HG02973 (cell line): ENCODE data around the gene XRCC6.
A peak's percentile ranks its signal among the peaks of the same experiment; 100 is the strongest.
"Not testable (repeated sequence)": the region's sequence is repeated elsewhere in the genome, so short reads cannot be mapped to it uniquely, and the experiment has no call there.

Experiments
- ATAC-seq: cut with Tn5 transposase; IDR thresholded peaks from one replicate; pipeline ENCODE4 v1.9.1; 2021; ENCODE audit warnings: moderate library complexity; ENCODE audit not compliant: unreplicated experiment

The XRCC6 gene

DNA sequence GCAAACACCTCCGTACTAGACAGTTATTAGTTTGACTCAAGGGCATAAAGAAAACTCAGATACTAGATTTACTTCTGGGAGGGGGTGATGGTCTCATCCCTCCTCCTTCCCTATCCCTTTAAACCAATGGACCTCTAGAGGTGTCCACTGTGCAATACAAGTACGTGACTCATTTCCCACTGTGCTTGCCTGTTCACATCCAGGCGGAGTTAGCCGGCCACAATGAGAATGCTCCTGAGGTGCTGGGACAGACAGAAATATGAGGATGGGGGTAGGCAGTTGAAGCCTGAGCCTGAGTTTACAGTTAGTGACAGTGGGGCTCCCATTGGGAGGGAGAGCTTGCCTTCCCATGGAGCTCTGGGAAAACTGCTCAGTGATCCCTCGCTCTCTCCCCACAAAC lies 23.0 kb upstream of the XRCC6 start:
- no peak for ATAC-seq

DNA sequence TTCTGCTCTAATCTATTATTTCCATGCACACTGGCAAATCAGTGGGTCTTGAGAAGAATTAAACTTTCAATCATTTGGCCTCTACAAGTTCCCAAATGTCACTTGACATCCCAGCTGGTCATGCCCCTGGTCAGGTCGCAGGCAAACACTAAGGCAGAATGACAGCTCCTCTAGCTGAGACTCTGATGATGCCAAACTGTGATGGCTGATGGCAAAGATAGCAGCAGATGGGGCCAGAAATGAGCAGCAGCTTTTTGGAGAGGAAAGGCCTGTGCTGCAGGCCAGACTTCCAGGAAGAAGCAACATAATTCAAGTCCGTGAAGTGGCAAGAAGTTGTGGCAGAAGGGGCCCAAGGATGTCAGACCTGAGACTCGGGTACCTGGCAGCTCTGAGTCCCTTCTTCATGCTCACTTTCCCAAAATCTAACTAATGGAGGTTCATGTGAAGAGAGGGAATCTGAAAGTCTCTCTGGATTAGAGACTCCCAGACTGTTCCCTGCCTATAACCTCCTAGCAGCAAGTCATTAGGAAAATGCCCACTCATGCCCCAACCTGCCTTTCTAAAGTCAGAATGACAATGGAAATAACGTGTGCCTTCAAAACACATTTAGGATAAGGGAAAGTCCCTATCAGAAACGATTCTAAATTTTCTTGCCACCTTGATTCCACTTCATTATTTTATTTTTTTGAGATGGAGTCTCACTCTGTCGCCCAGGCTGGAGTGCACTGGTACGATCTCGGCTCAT lies 22.0 kb upstream of the XRCC6 start:
- no peak for ATAC-seq

DNA sequence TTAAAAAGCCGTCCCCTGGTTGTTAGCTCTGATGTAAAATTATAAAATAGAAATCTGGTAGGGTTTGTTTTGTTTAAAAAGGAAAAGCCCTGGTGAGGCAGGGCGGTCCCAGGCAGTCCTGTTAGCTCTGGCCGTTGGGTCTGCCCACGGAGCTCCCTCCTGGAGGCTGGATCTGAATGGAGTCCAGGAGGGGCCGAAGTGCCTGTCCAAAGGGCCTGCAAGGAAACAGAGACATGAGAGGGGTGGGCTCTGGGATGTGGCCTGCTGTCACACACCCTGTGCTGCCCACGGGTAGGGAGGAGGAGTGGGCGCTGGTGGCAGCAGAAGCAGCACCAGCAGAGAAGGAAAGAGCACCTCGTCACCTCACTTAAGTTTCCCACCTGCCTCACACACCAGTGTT lies 20.1 kb upstream of the XRCC6 start:
- ATAC-seq, result no peak

DNA sequence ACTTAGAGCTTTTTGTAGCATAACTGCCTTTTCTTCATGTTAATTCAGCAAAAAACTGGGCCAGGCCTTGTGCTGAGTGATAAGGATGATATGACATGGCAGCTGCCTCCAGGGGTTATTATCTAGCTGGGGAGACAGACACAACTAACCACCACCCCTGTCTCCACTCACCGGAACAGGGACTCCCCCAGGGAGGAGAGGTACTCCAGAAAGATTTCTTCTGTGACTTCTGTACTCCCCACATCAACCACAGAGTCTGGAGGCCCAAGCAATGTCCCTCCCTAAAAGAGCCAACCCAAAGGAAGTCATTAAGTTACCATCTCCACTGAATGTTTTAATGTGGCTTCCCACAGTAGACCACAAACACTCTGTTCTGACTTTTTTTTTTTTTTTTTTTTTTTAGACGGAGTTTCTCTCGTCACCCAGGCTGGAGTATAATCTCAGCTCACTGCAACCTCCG lies 17.2 kb upstream of the XRCC6 start:
- ATAC-seq, result peak; percentile 48

DNA sequence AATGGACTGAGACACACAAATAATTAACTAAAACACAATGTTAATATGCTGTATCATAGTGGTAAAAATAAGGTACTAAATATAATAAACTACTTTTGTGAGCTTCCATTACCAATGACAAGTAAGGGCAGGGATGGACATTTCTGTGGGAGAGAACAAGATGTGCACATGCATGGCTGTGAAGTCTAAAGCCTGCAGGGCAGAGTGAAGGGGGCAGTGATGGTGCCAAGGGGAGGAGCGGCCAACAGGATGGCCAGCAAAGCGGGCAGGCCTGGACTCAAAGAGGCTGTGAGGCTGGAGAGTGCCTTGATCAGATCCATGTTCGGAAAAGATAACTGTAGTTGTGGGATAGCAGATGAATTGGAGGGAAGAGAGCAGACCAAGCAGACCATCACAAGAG lies 12.7 kb upstream of the XRCC6 start:
- no peak for ATAC-seq

DNA sequence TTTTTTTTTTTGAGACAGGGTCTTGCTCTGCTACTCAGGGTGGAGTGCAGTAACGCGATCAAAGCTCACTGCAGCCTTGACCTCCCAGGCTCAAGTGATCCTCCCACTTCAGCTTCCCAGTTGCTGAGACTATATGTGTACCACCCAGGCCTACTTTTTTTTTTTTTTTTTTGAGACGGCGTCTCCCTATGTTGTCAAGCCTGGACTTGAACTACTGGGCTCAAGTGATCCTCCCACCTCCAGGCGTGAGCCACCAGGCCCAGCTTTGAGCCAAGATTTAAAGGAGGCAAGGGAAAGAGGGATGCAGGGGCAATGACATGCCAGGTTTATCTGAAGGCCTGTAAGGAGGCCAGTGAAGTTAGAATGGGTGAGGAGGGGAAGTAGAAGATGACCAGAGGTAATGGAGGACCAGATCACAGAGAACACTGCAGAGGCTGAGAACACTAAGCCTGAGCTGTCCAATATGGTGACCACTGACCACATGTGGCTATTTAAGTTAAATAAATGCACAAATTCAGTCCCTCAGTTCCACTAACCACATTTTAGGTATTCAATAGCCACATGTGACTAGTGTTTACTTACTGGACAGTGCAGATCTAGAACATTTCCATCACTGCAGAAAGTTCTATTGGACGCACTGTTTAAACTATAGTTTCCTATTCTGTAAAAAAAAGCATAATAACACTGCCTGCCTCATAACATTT lies 8.3 kb upstream of the XRCC6 start:
- ATAC-seq, result no peak

DNA sequence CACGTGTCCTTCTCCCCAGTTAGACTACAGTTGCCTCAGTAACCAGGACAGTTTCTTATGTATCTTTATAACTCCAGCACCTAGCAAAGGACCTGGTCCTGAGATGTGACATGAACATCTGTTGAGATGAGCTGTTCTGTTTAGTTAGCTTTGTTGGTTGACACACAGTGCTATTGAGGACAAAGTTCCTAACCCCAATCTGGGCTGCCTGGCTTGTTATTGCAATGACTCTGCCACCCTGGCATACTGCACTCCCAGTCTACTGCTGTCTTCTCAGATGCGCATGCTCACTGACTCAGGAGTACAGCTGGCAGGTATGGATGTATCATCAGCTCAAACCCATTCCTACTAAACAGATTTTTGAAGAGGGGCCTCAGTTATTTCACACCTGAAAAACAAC lies 7.6 kb upstream of the XRCC6 start:
- no peak for ATAC-seq

DNA sequence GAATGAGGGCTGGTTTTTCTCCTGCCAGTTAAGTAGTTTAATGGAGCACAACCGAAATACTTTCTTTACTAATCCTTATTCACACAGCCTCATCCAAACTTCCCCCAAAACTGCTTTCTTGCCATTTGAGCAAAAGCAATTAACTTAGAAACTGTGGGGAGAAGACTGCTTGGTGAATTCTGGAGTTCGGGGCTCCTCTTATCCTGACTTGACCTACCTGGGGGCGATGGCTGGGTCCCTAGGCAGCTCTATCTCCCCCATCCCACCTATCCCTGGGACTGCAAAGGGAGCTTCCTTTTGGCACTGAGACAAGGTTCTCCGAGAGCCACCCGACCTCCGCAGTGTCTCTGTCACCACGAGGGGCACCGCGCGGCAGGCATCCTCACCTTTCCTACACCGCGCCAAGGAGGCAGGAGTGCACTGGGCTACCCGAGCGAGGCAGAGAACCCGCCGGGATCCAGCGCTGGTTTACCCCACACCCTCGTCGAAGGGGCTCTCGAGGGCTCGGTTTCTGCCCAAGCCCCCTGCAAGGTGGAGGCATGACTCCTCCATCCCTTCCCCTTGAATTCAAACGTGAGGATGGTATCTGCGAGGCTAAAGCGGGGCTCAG lies 1.0 kb upstream of the XRCC6 start:
- peak; percentile 22 for ATAC-seq

DNA sequence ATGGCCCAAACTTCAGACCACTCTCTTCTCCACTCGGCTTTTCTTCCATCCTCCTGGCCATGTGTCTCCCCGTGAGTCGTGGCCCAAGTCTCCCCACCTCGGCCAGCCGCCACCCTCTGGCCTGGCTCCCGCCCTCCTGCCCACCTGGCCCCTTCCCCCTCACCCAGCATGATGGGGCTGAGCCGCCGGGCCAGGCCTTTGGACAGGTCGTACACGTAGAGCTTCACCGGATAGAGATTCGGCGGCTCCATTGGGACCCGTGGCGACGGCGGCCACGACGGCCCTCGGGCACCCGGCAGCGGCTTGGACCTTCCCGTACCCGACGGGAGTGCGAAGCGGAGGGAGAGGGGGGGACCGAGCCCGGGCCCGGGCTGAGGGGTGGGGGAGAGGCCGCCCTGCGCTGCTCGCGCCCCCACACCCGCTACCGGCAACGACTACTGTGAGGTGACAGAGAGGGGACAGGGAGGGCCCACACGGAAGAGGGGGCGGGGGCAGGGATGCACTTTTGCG lies 451 bp upstream of the XRCC6 start, which contains the start of gene DESI1:
TSS of gene DESI1 (minus strand) at position 455 of the 510 bp plus-strand sequence. CDS start at position 251, 204 bp downstream.
- peak; percentile 17 for ATAC-seq

DNA sequence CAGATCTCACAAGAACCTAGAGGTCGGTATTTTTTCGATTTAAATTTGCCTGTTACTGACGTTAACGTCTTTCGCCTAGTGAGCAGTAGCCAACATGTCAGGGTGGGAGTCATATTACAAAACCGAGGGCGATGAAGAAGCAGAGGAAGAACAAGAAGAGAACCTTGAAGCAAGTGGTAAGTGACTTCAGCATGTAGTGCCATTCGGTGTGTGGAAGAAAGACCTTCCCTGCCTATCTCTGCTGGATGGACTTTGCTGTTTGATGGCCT lies 750 bp downstream of the XRCC6 start:
- no peak for ATAC-seq

DNA sequence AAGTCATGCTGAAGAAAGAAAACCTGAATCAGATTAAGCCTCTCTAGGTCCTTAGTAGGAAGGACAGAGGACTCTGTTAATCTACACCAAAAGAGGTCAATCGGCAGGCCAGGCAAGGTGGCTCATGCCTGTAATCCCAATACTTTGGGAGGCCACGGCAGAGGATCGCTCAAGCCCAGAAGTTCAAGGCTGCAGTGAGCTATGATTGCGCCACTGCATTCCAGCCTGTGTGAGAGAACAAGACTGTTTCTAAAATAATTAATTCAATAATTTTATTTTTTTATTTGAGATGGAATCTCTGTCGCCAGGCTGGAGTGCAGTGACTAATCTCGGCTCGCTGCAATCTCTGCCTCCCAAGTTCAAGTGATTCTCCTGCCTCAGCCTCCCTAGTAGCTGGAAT lies 4.5 kb downstream of the XRCC6 start:
- no peak for ATAC-seq

DNA sequence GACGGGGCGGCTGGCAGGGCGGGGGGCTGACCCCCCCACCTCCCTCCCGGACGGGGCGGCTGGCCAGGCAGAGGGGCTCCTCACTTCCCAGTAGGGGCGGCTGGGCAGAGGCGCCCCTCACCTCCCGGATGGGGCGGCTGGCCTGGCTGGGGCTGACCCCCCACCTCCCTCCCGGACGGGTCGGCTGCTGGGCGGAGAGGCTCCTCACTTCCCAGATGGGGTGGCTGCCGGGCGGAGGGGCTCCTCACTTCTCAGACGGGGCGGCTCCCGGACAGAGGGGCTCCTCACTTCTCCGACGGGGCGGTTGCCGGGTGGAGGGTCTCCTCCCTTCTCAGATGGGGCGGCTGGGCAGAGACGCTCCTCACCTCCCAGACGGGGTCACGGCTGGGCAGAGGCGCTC lies 10.0 kb downstream of the XRCC6 start:
- ATAC-seq, result not testable (repeated sequence)

DNA sequence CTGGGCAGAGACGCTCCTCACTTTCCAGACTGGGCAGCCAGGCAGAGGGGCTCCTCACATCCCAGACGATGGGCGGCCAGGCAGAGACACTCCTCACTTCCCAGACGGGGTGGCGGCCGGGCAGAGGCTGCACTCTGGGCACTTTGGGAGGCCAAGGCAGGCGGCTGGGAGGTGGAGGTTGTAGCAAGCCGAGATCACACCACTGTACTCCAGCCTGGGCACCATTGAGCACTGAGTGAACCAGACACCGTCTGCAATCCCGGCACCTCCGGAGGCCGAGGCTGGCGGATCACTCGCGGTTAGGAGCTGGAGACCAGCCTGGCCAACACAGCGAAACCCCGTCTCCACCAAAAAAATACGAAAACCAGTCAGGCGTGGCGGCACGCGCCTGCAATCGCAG lies 10.5 kb downstream of the XRCC6 start:
- ATAC-seq, result not testable (repeated sequence)

DNA sequence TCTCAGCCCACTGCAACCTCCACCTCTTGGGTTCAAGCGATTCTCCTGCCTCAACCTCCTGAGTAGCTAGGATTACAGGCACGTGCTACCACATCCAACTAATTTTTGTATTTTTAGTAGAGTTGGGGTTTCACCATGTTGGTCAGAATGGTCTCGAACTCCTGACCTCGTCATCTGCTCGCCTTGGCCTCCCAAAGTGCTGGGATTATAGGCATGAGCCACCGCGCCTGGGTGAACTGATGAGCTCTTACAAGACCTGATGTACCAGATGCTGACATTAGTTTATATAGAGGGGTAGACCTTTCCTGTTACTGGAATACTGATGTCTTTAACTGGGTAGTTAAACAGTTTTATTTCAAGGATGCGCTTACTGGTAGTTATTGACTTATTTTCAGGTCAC lies 13.5 kb downstream of the XRCC6 start:
- ATAC-seq, result not testable (repeated sequence)

DNA sequence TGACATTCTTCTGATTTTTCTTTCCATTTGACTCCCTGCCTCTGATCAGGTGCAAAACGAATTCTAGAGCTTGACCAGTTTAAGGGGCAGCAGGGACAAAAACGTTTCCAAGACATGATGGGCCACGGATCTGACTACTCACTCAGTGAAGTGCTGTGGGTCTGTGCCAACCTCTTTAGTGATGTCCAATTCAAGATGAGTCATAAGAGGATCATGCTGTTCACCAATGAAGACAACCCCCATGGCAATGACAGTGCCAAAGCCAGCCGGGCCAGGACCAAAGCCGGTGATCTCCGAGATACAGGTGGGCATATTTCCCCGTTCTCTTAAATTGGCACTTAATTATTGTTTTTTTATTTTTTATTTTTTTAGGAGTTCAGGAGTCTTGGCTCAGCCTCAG lies 15.4 kb downstream of the XRCC6 start:
- no peak for ATAC-seq

DNA sequence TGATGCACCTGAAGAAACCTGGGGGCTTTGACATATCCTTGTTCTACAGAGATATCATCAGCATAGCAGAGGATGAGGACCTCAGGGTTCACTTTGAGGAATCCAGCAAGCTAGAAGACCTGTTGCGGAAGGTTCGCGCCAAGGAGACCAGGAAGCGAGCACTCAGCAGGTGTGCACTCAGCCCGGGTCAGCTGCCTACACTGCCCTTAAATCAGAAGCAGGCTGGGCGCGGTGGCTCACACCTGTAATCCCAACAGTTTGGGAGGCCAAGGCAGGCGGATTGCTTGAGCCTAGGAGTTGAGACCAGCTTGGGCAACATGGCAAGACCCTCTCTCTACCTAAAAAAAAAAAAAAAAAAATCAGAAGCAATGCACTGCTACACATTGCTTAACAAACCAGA lies 16.5 kb downstream of the XRCC6 start:
- ATAC-seq, result not testable (repeated sequence)

DNA sequence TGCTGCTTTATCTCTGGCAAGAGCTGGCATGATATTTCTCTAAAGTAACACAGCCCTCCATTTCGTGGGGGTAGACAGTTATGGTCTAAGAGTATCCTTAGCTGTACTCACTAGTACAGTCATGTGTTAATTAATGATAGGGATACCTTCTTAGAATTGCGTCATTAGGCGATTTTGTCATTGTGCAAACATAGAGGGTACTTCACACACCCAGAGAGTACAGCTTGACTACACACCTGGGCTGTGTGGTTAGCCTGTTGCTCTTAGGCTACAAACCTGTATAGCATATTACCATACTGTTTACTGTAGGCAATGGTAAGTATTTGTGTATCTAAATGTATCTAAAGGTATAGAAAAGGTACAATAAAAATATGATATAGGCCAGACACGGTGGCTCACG lies 17.0 kb downstream of the XRCC6 start:
- no peak for ATAC-seq

DNA sequence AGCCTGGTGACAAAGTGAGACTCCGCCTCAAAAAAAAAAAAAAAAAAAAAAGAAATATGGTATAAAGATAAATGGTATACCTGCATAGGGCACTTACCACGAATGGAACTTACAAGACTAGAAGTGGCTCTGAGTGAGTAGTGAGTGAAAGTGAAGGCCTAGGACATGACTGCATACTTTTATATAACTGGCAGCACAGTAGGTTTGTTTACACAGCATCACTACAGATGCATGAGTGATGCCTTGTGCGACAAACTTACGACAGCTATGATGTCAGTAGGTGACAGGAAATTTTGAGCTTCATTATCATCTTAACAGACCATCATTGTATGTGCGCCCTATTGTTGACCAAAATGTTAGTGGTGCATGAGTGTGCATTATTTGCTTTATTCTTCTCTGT lies 17.7 kb downstream of the XRCC6 start:
- no peak for ATAC-seq

DNA sequence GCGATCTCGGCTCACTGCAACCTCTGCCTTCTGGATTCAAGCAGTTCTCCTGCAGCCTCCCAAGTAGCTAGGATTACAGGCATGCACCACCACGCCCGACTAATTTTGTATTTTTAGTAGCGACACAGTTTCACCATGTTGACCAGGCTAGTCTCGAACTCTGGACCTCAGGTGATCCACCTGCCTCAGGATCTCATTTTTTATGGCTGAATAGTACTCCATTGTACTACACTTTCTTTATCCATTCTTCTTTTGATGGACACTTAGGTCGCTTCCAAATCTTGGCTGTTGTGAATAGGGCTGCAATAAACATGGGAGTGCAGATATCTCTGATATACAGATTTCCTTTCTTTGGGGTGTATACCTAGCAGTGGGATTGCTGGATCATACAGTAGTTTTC lies 20.8 kb downstream of the XRCC6 start:
- ATAC-seq, result no peak

DNA sequence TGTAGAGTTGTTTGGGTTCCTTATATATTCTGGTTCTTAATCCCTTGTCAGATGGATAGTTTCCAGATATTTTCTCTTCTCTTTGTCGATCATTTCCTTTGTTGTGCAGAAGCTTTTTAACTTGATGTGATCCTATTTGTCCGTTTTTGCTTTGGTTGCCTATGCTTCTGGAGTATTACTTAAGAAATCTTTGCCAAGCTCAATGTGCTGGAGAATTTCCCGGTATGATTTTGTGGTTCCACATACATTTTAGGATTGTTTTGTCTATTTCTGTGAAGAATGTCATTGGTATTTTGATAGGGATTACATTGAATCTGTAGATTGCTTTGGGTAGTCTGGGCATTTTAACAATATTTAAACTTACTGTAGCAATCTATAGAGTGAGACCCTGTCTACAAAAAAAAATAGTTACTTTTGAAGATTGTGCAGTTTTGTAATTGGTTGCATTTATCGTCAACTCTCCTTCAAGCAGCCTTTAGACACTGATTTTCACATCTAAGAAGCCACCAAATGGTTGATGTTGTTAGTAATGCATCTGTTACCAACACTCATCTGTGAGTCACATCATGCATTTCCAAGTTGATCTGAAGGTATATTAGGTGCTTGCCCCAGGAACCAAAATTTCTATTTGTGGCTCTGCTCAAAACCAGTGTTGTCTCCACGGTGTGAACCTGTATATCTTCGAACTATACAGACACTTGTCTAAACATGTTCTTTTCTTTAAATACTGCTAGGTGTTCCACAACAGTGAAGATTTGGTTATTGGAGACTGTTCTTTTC lies 21.4 kb downstream of the XRCC6 start:
- no peak for ATAC-seq

DNA sequence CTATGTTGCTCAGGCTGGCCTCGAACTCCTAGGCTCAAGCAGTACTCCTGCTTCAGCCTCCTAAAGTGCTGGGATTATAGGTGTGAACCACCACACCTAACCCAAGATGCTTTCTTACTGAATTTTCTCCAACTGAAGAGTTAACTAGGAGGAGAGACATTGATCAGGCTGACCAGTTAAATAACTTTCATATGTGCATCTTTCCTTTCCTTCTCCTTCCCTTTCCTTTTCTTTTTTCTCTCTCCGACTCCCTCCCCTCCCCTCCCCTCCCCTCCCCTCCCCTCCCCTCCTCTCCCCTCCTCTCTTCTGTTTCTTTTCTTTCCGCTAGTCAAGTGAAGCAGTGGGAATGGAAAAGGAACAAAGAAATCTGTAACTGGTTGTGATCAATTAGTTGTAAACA lies 26.7 kb downstream of the XRCC6 start:
- no peak for ATAC-seq
